Heart right ventricle (tissue), 16 donors: ENCODE data around the gene SH3GL2. TPM values are rescaled to one million over a fixed set of nuclear protein-coding genes. Genes with fewer than 3 reads are reported as not detected.

Experiments used
- ATAC-seq, 8 donors: fragments of 200-7000 bp; cut with Tn5 transposase; one replicate each; pipeline ENCODE4 v1.9.1; 2020; ENCODE audit warnings: mild to moderate bottlenecking in 8 of 8, moderate library complexity in 8 of 8, moderate number of reproducible peaks in 1 of 8
- DNase-seq, 2 donors: peaks; one replicate each; pipeline ENCODE4 v3.0.0-alpha.2; 2020
- H3K27ac ChIP-seq, 10 donors: fragments of 200-600 bp; sonication (generic) in 2 of 10; one replicate each; pipeline versions ENCODE4 v1.5.0 to v1.8.0; 2020 to 2022; ENCODE audit warnings: mild to moderate bottlenecking in 3 of 10
- H3K27me3 ChIP-seq, 7 donors: fragments of 200-600 bp; one replicate each; pipeline ENCODE4 v1.8.0; 2021 to 2022; ENCODE audit warnings: mild to moderate bottlenecking in 2 of 7
- H3K36me3 ChIP-seq, 9 donors: fragments of 200-600 bp; sonication (generic) in 1 of 9; one replicate each; pipeline versions ENCODE4 v1.5.0 to v1.8.0; 2020 to 2022; ENCODE audit warnings: mild to moderate bottlenecking in 2 of 9
- H3K4me1 ChIP-seq, 9 donors: fragments of 200-600 bp; sonication (generic) in 1 of 9; one replicate each; pipeline versions ENCODE4 v1.5.0 to v1.8.0; 2020 to 2022; ENCODE audit warnings: mild to moderate bottlenecking in 4 of 9
- H3K4me3 ChIP-seq, 10 donors: fragments of 200-600 bp; sonication (generic) in 2 of 10; one replicate each; pipeline versions ENCODE4 v1.5.0 to v1.8.0; 2020 to 2022; ENCODE audit warnings: mild to moderate bottlenecking in 7 of 10, moderate library complexity in 2 of 10
- H3K9me3 ChIP-seq, 11 donors: fragments of 200-600 bp in 10 of 11; sonication (generic) in 2 of 11; one replicate each; pipeline versions ENCODE4 v1.5.0 to v1.8.0; 2013 to 2022; ENCODE audit warnings: mild to moderate bottlenecking in 2 of 11, control low read depth in 1 of 11, moderate library complexity in 1 of 11
- CTCF ChIP-seq, 9 donors: fragments of 200-600 bp; sonication (generic) in 2 of 9; IDR thresholded peaks; one replicate each; pipeline versions ENCODE4 v1.5.0 to v1.8.0; 2021 to 2022; ENCODE audit warnings: antibody characterized with exemption in 9 of 9, mild to moderate bottlenecking in 5 of 9, moderate library complexity in 1 of 9
- WGBS, 2 donors: extraction: QIAGEN DNeasy Blood & Tissue Kit; methylation state at CpG; one replicate each; pipeline ENCODE4 v1.1.7; 2013; ENCODE audit warnings: inconsistent platforms in 1 of 2; 5-methylcytosine and 5-hydroxymethylcytosine counted together
- intact Hi-C, 10 donors: fragments of 100-400 bp; cut with DNase I; formaldehyde crosslinking; loops; one replicate each; pipeline versions ENCODE4 v1.11.1 to v1.14.2; 2022
- polyA plus RNA-seq, 2 donors: library from polyadenylated mRNA; stranded (reverse); fragments of 200-250 nt; gene quantifications; one replicate each; pipeline ENCODE4 v1.2.3, GENCODE V29; 2013
- total RNA-seq, 10 donors: library from RNA; stranded (reverse); fragmentation: NEBNext Ultra II Directional in 3 of 10; extraction: Animal tissue kit (Norgen Biotek cat#: 25700) in 3 of 10; gene quantifications; one replicate each; pipeline versions ENCODE4 v1.2.1 to v1.2.4, GENCODE V29; 2021 to 2023
- donor health status: Arrhythmogenic right ventricular cardiomyopathy.
- donor health status: ischemic (EF 13 %, LVEDD 7.1; RV severe dilation, severe dysfunction).
- donor health status: healthy with polysubstance abuse.
- donor health status: DM: no; HTN: yes; CAD: no.
- donor health status: DM: no; HTN: no; CAD: no.
- donor health status: ischemic (EF 25% LVEDD 6.9; RV normal size, moderate dysfunction).
- donor health status: ischemic (EF 25% LVEDD 5.7; RV mildly dilated, moderate dysfunction).
- donor health status: healthy.
- donor health status: DM: yes; HTN: yes; CAD: no.
- donor health status: Ischemic cardiomyopathy.
- donor health status: ischemic (EF 35%, LVEDD 5.7; RV mildly dilated, moderate dysfunction).
- donor health status: nonischemic (EF 11% LVEDD 7.7; RV severe dilation, severe dysfunction).
- donor health status: DM: yes; HTN: yes; CAD: no.
- donor health status: PGD.
- donor health status: ischemic (EF 29% LVEDD 5.4; RV normal size, mild dysfunction).
- donor health status: nonischemic (EF 23%, LVEDD 6.1; RV moderate dilation, normal function).

Gene SH3GL2
- total and polyA plus RNA-seq, 12 donors = 0.73 to 14.6 (median 6.0) TPM; not detected in 1

- H3K36me3 ChIP-seq = no peaks in the 10 kb centered on the region
- H3K4me1 ChIP-seq = no peaks in the 10 kb centered on the region
- H3K27ac ChIP-seq = no peak overlapping the region
- no peak overlapping the region for H3K4me3 ChIP-seq
- 67 to 69% methylated on average over 2 of the region's 2 CpGs for WGBS, 2 donors
- ATAC-seq (no peak), DNase-seq (no peak)
- TF ChIP-seq CTCF (IDR thresholded peaks at IDR 0.05) = no peak
- no peaks in the 10 kb centered on the region for H3K27me3 ChIP-seq
- peaks cover 0 to 6% (median 0%) of the 10 kb centered on the region in 11 donors for H3K9me3 ChIP-seq
- intact Hi-C loops = no loop called here
These were observed 54.1 kb downstream of the SH3GL2 start for GRCh38 chr9:17632994-17633393.

GRCh38 chr9:17635115-17635890 lies 56.4 kb downstream of the SH3GL2 start:
- H3K27me3 ChIP-seq = no peaks in the 10 kb centered on the region
- ATAC-seq = no peak
- intact Hi-C loops = no loop called here

GRCh38 chr9:17636349-17636748 lies 57.5 kb downstream of the SH3GL2 start:
- 44 to 60% methylated on average over 2 of the region's 2 CpGs for WGBS, 2 donors
- Histone ChIP-seq H3K4me3 (no peak overlapping the region), H3K4me1 (no peaks in the 10 kb centered on the region), H3K27me3 (no peaks in the 10 kb centered on the region), H3K9me3 (peaks cover 0 to 6% (median 0%) of the 10 kb centered on the region in 11 donors), H3K36me3 (no peaks in the 10 kb centered on the region), H3K27ac (no peak overlapping the region)
- no peak for TF ChIP-seq CTCF (IDR thresholded peaks at IDR 0.05)
- intact Hi-C loops = no loop called here
- ATAC-seq (no peak), DNase-seq (no peak)

More at GRCh38 chr9:17635115-17635890, 56.4 kb downstream of the SH3GL2 start:
- Histone ChIP-seq H3K27ac (no peak overlapping the region), H3K9me3 (peaks cover 0 to 6% (median 0%) of the 10 kb centered on the region in 11 donors), H3K36me3 (no peaks in the 10 kb centered on the region), H3K4me3 (no peak overlapping the region), H3K4me1 (no peaks in the 10 kb centered on the region)
- TF ChIP-seq CTCF (IDR thresholded peaks at IDR 0.05) = no peak
- 61 to 62% methylated on average over 2 of the region's 2 CpGs for WGBS, 2 donors
- DNase-seq = no peak

DNA sequence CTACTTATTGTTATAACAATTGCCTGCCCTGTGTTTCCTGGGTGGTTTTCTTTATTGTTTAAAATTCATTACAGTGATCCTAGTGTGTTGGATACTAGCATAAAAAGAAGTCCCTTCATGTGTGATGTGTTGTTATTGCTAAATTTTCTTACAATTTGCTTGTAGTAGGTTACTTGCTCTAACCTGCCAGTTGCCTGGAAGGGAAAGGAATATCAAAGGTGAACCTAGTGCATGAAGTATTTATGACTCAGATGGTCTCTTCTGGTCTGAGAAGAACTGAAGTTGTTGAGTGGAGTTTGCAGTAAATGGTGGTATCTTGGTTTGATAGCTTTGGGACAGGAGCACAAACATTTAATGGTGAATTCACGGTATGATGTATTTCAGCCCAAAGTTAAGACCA lies 58.0 kb downstream of the SH3GL2 start:
- no peaks in the 10 kb centered on the region for H3K4me1 ChIP-seq
- no peak overlapping the region for H3K4me3 ChIP-seq
- H3K36me3 ChIP-seq = no peaks in the 10 kb centered on the region
- no peaks in the 10 kb centered on the region for H3K27me3 ChIP-seq
- intact Hi-C loops = no loop called here
- peaks cover 0 to 6% (median 0%) of the 10 kb centered on the region in 11 donors for H3K9me3 ChIP-seq
- no peak overlapping the region for H3K27ac ChIP-seq
- DNase-seq (no peak), ATAC-seq (no peak)
- 87% methylated on average over 1 of the region's 1 CpG for WGBS, 2 donors
- no peak for TF ChIP-seq CTCF (IDR thresholded peaks at IDR 0.05)
